Glutamatergic neuron (in vitro differentiated cells): ENCODE results near the gene COX17. TPM values are rescaled to one million over a fixed set of nuclear protein-coding genes. Genes with fewer than 3 reads are reported as not detected.

ENCODE experiments used
- DNase-seq: peaks from one replicate; pipeline ENCODE4 v3.0.0; 2022
- H3K27ac Mint-ChIP-seq: one replicate; pipeline ENCODE4 v1.8.0; 2020; ENCODE audit warnings: mild to moderate bottlenecking, mixed read lengths, inconsistent platforms; ENCODE audit not compliant: unreplicated experiment
- H3K27me3 Mint-ChIP-seq: one replicate; pipeline ENCODE4 v1.8.0; 2020; ENCODE audit warnings: mild to moderate bottlenecking, moderate library complexity, mixed read lengths, inconsistent platforms; ENCODE audit not compliant: unreplicated experiment
- H3K36me3 Mint-ChIP-seq: one replicate; pipeline ENCODE4 v1.8.0; 2020; ENCODE audit warnings: mild to moderate bottlenecking, mixed read lengths, inconsistent platforms; ENCODE audit not compliant: unreplicated experiment
- H3K4me1 Mint-ChIP-seq: one replicate; pipeline ENCODE4 v1.8.0; 2020; ENCODE audit warnings: mild to moderate bottlenecking, low read depth, mixed read lengths, inconsistent platforms; ENCODE audit not compliant: unreplicated experiment
- H3K4me3 Mint-ChIP-seq: one replicate; pipeline ENCODE4 v1.8.0; 2020; ENCODE audit warnings: mild to moderate bottlenecking, mixed read lengths, inconsistent platforms; ENCODE audit not compliant: unreplicated experiment
- H3K9me3 Mint-ChIP-seq: one replicate; pipeline ENCODE4 v1.8.0; 2020; ENCODE audit warnings: mild to moderate bottlenecking, moderate library complexity, mixed read lengths, inconsistent platforms; ENCODE audit not compliant: unreplicated experiment
- total RNA-seq: library from RNA; stranded (reverse); fragmentation: NEBNext Ultra II Directional; extraction: Animal tissue kit (Norgen Biotek cat#: 25700); gene quantifications from one replicate; pipeline ENCODE4 v1.2.1, GENCODE V29; 2021; ENCODE audit not compliant: unreplicated experiment
- TF ChIP-seq, protein P1 (sequence below): fragments of 200-600 bp; sonication (generic); IDR thresholded peaks from one replicate; pipeline ENCODE4 v1.5.0; 2021; ENCODE audit not compliant: partially characterized antibody, unreplicated experiment

COX17 gene
- total RNA-seq, 1 donor from 2014 or later, result 38.0 TPM

GRCh38 chr3:119664850-119665379, 12.3 kb downstream of the COX17 start:
- Mint-ChIP-seq H3K4me3 (no peak overlapping the region), H3K36me3 (no peaks in the 10 kb centered on the region), H3K27me3 (no peaks in the 10 kb centered on the region), H3K27ac (no peak overlapping the region), H3K4me1 (peaks cover 3% of the 10 kb centered on the region), H3K9me3 (no peaks in the 10 kb centered on the region)
- TF ChIP-seq, protein P1, sequence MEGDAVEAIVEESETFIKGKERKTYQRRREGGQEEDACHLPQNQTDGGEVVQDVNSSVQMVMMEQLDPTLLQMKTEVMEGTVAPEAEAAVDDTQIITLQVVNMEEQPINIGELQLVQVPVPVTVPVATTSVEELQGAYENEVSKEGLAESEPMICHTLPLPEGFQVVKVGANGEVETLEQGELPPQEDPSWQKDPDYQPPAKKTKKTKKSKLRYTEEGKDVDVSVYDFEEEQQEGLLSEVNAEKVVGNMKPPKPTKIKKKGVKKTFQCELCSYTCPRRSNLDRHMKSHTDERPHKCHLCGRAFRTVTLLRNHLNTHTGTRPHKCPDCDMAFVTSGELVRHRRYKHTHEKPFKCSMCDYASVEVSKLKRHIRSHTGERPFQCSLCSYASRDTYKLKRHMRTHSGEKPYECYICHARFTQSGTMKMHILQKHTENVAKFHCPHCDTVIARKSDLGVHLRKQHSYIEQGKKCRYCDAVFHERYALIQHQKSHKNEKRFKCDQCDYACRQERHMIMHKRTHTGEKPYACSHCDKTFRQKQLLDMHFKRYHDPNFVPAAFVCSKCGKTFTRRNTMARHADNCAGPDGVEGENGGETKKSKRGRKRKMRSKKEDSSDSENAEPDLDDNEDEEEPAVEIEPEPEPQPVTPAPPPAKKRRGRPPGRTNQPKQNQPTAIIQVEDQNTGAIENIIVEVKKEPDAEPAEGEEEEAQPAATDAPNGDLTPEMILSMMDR, result no peak
- no peak for DNase-seq

DNA sequence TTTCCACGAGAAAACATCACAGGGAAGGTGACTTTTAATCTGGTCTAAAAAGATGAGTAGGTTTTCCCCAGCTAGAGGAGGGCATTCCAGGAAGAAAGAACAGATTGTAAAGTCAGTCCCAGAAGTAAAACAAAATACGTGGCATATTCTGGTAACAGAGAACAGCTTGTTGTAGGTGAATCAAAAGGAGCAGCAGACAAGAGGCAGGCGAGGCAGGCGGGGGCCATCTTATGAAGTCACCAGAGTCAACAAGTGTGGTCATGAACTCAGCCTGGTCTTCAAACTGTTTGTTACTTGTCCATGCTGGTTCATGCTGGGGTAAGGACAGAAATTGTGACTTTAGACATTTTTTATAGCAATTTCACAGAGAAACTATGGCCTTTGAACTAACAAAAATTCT, 12.8 kb downstream of the COX17 start:
- no peak overlapping the region for H3K4me3 Mint-ChIP-seq
- no peak for DNase-seq
- H3K27ac Mint-ChIP-seq, result no peak overlapping the region
- peaks cover 3% of the 10 kb centered on the region for H3K4me1 Mint-ChIP-seq
- no peaks in the 10 kb centered on the region for H3K36me3 Mint-ChIP-seq
- TF ChIP-seq, protein P1, result no peak
- no peaks in the 10 kb centered on the region for H3K9me3 Mint-ChIP-seq
- no peaks in the 10 kb centered on the region for H3K27me3 Mint-ChIP-seq

- TF ChIP-seq, protein P1, result no peak
These were observed 13.3 kb downstream of the COX17 start for GRCh38 chr3:119663885-119664284.

DNA sequence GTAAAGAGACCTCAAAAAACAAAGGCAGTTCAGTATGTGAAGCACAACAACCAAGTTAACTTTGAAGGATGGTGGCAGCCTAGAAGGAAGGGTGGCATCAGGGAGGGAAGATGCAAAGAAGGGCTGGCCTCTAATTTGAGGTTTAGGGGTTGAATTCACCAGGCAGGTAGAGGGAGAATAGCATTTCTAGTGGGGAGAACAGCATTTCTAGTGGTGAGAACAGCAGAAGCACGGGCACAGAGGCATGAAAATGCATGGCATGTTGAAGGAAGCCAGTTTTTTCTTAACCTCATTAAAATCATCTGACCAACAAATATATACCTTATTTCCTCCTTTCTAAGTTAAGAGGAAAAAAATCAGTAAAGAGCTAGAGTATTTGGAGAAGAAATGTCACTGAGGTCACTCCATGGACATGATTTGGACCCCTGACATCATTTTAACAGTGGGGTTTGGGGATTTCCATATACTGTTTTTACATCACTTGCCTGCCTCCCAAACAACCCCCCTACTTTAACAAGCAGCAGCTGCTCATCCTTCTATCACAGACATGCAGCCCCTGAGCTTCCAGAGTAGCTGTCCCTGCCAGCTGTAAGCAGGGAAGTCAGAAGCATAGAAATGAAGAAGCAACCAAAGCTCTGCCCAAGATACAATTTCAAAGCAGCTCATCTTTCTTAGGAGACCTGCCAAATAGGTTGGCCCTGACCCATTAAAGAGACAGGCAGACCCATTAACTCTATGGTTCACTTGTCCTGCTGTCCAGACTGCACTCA, 14.4 kb downstream of the COX17 start:
- Mint-ChIP-seq H3K27ac (no peak overlapping the region), H3K9me3 (no peaks in the 10 kb centered on the region), H3K36me3 (no peaks in the 10 kb centered on the region), H3K4me3 (no peak overlapping the region), H3K4me1 (peaks cover 3% of the 10 kb centered on the region), H3K27me3 (no peaks in the 10 kb centered on the region)
- no peak for DNase-seq
- TF ChIP-seq, protein P1, result no peak

More at GRCh38 chr3:119663885-119664284, 13.3 kb downstream of the COX17 start:
- no peak for DNase-seq
- Mint-ChIP-seq H3K4me1 (peaks cover 3% of the 10 kb centered on the region), H3K27me3 (no peaks in the 10 kb centered on the region), H3K36me3 (no peaks in the 10 kb centered on the region), H3K4me3 (no peak overlapping the region), H3K27ac (no peak overlapping the region), H3K9me3 (no peaks in the 10 kb centered on the region)
